Fibroblast of lung (primary cell): ENCODE data around the gene EFCAB8. TPM values are rescaled to one million over a fixed set of nuclear protein-coding genes. Genes with fewer than 3 reads are reported as not detected.

Source experiments
- DNase-seq, 2 donors: peaks; one replicate each; pipeline versions ENCODE4 v3.0.0 to v3.0.0-alpha.2; 2010; ENCODE audit warnings: low read depth in 2 of 2
- H2AFZ ChIP-seq: 2 replicates; pipeline ENCODE4 v1.5.1; 2012; ENCODE audit warnings: low read length, control low read depth, inconsistent platforms
- H3K27ac ChIP-seq: 2 replicates; pipeline ENCODE4 v1.5.1; 2011; ENCODE audit warnings: low read length, control low read depth; ENCODE audit not compliant: insufficient read depth
- H3K27me3 ChIP-seq: 2 replicates; pipeline ENCODE4 v1.5.1; 2011; ENCODE audit warnings: mild to moderate bottlenecking, low read length; ENCODE audit not compliant: control insufficient read depth, insufficient read depth
- H3K36me3 ChIP-seq: 2 replicates; pipeline ENCODE4 v1.5.1; 2011; ENCODE audit warnings: low read length; ENCODE audit not compliant: control insufficient read depth, insufficient read depth
- H3K4me1 ChIP-seq: 2 replicates; pipeline ENCODE4 v1.5.1; 2011; ENCODE audit warnings: low read length; ENCODE audit not compliant: control insufficient read depth, insufficient read depth; ENCODE audit errors: extremely low read depth
- H3K4me2 ChIP-seq: 2 replicates; pipeline ENCODE4 v1.5.1; 2011; ENCODE audit warnings: low read length, control low read depth; ENCODE audit not compliant: insufficient read depth; ENCODE audit errors: extremely low read depth
- H3K4me3 ChIP-seq, 4 experiments: fragments of 200-600 bp in 1 of 4; sonication (generic) in 1 of 4; replicated peaks in 1 of 4; 2 replicates each; pipeline ENCODE4 v1.5.1; 2011 to 2016; ENCODE audit warnings: low read length in 4 of 4, low read depth in 3 of 4, mild to moderate bottlenecking in 3 of 4, control low read depth in 2 of 4, inconsistent platforms in 1 of 4, mixed read lengths in 1 of 4; ENCODE audit not compliant: insufficient read depth in 1 of 4; ENCODE audit errors: control extremely low read depth in 1 of 4
- H3K79me2 ChIP-seq: 2 replicates; pipeline ENCODE4 v1.5.1; 2012; ENCODE audit warnings: mild to moderate bottlenecking, low read length, inconsistent platforms; ENCODE audit not compliant: control insufficient read depth, insufficient read depth
- H3K9ac ChIP-seq: 2 replicates; pipeline ENCODE4 v1.5.1; 2011; ENCODE audit warnings: mild to moderate bottlenecking, low read length, control low read depth; ENCODE audit not compliant: insufficient read depth
- H3K9me3 ChIP-seq: 2 replicates; pipeline ENCODE4 v1.5.1; 2012; ENCODE audit warnings: low read depth, low read length; ENCODE audit not compliant: control insufficient read depth, insufficient read depth
- H4K20me1 ChIP-seq: 2 replicates; pipeline ENCODE4 v1.5.1; 2011; ENCODE audit warnings: low read length; ENCODE audit not compliant: control insufficient read depth, insufficient read depth; ENCODE audit errors: extremely low read depth
- CTCF ChIP-seq, 2 donors: IDR thresholded peaks in 1 of 2; conservative IDR thresholded peaks in 1 of 2; 1 replicate in 1 of 2; 2 replicates in 1 of 2; pipeline ENCODE4 v1.5.1; 2011 to 2012; ENCODE audit warnings: low read length in 2 of 2, control low read depth in 1 of 2, inconsistent platforms in 1 of 2, low read depth in 1 of 2, mild to moderate bottlenecking in 1 of 2
- EZH2 ChIP-seq: IDR thresholded peaks from 2 replicates; pipeline ENCODE4 v1.5.1; 2012; ENCODE audit warnings: low read length, control low read depth, mild to moderate bottlenecking; ENCODE audit errors: missing control alignments
- polyA plus RNA-seq, 2 donors: library from polyadenylated mRNA; depleted of rRNA in 1 of 2; stranded (reverse) in 1 of 2; unstranded in 1 of 2; fragments of >200 nt; gene quantifications; 2 replicates each; pipeline ENCODE4 v1.2.1, GENCODE V29; 2011 to 2012; ENCODE audit warnings: missing spikeins in 1 of 2
- total RNA-seq: library from RNA; depleted of rRNA; stranded (reverse); fragments of >200 nt; gene quantifications from 2 replicates; pipeline ENCODE4 v1.2.1, GENCODE V29; 2014

EFCAB8 gene
- total and polyA plus RNA-seq, 2 donors (not counting 1 experiment from before 2014, with no cell fraction given) = under 0.01 TPM; not detected in 1

GRCh38 chr20:33005908-33006775 is 147.4 kb downstream of the EFCAB8 start:
- Histone ChIP-seq H3K79me2 (no peaks in the 10 kb centered on the region), H3K4me2 (no peak overlapping the region), H3K9me3 (no peaks in the 10 kb centered on the region), H4K20me1 (no peaks in the 10 kb centered on the region), H3K27ac (no peak overlapping the region), H3K9ac (no peak overlapping the region), H3K36me3 (no peaks in the 10 kb centered on the region), H3K4me3 (no peak overlapping the region), H3K4me1 (no peaks in the 10 kb centered on the region), H2AFZ (no peak overlapping the region), H3K27me3 (no peaks in the 10 kb centered on the region)
- no peak for DNase-seq
- TF ChIP-seq EZH2 (no peak), CTCF (conservative IDR thresholded peaks at IDR 0.05 in 1 of 2, IDR thresholded peaks at IDR 0.05 in 1 of 2; ENCODE audit: low read depth in 1 of 2, low read length in 2 of 2) (no peak)

- no peak overlapping the region for H3K27ac ChIP-seq
- no peaks in the 10 kb centered on the region for H3K27me3 ChIP-seq
- TF ChIP-seq CTCF (conservative IDR thresholded peaks at IDR 0.05 in 1 of 2, IDR thresholded peaks at IDR 0.05 in 1 of 2; ENCODE audit: low read depth in 1 of 2, low read length in 2 of 2) (no peak), EZH2 (no peak)
- no peak overlapping the region for H2AFZ ChIP-seq
- H3K9ac ChIP-seq = no peak overlapping the region
- H3K4me3 ChIP-seq = no peak overlapping the region
- no peaks in the 10 kb centered on the region for H3K36me3 ChIP-seq
- H3K79me2 ChIP-seq = no peaks in the 10 kb centered on the region
- no peaks in the 10 kb centered on the region for H3K9me3 ChIP-seq
- DNase-seq = no peak
- H3K4me1 ChIP-seq = no peaks in the 10 kb centered on the region
- H4K20me1 ChIP-seq = no peaks in the 10 kb centered on the region
- H3K4me2 ChIP-seq = no peak overlapping the region
Observed at GRCh38 chr20:33006776-33007375, 148.2 kb downstream of the EFCAB8 start.
